ENCODE measurements around the gene RASA3. TPM values are rescaled to one million over a fixed set of nuclear protein-coding genes. Genes with fewer than 3 reads are reported as not detected.
"Not testable (repeated sequence)": the region's sequence is repeated elsewhere in the genome, so short reads cannot be mapped to it uniquely, and the experiment has no call there.

RASA3 gene
- total RNA-seq, 1 experiment from 2014 or later, result 9.1 TPM

DNA sequence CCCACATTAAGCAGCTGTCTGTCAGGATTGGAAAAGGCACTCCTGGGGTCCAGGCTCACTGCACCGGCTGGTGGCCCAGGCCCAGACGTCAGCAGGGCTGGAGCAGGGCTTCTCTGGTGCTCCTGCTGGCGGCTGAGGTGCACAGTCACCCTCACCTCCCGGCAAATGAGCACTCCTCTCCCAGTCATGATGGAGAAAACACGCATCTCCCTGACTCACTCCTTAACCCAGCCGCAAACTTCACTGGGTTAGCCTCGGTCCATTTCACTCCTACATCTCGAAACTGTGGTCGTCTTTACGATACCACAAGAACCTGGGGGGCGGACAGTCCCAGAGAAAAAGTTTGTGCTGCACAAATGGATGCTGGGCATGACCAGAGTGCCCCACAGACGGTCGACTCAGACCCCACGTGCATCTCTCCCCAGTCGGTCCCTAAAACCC lies 3.3 kb upstream of the RASA3 start:
- Histone ChIP-seq H3K9ac (ENCODE audit: low read length) (no peak overlapping the region), H3K4me1 (ENCODE audit: insufficient read depth, low read length) (peaks cover under 1% of the 10 kb centered on the region; the same call in 1 of the 2 replicates), H3K9me3 (ENCODE audit: low read length) (no peaks in the 10 kb centered on the region), H4K20me1 (ENCODE audit: low read length) (no peaks in the 10 kb centered on the region), H3K4me3 (ENCODE audit: low read length) (no peak overlapping the region), H3K9me2 (replicated peaks; ENCODE audit: low read length) (no peaks in the 10 kb centered on the region), H3K27ac (ENCODE audit: low read length) (no peak overlapping the region), H3K27me3 (ENCODE audit: low read length) (no peaks in the 10 kb centered on the region), H2AFZ (ENCODE audit: low read length) (no peak overlapping the region), H3K4me2 (ENCODE audit: low read length) (no peak overlapping the region), H3K79me2 (ENCODE audit: low read length) (peaks cover 11% of the 10 kb centered on the region), H3F3A (ENCODE audit: low read length, unreplicated experiment) (no peaks in the 10 kb centered on the region), H3K36me3 (ENCODE audit: low read depth, low read length) (no peaks in the 10 kb centered on the region)
- ATAC-seq (no peak), DNase-seq (no peak)
- intact Hi-C loops (cut with micrococcal nuclease), result no loop called here
- TF ChIP-seq, protein P1, sequence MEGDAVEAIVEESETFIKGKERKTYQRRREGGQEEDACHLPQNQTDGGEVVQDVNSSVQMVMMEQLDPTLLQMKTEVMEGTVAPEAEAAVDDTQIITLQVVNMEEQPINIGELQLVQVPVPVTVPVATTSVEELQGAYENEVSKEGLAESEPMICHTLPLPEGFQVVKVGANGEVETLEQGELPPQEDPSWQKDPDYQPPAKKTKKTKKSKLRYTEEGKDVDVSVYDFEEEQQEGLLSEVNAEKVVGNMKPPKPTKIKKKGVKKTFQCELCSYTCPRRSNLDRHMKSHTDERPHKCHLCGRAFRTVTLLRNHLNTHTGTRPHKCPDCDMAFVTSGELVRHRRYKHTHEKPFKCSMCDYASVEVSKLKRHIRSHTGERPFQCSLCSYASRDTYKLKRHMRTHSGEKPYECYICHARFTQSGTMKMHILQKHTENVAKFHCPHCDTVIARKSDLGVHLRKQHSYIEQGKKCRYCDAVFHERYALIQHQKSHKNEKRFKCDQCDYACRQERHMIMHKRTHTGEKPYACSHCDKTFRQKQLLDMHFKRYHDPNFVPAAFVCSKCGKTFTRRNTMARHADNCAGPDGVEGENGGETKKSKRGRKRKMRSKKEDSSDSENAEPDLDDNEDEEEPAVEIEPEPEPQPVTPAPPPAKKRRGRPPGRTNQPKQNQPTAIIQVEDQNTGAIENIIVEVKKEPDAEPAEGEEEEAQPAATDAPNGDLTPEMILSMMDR (conservative IDR thresholded peaks at IDR 0.05; ENCODE audit: low read depth, low read length), result no peak
- TF ChIP-seq EZH2phosphoT487 (IDR thresholded peaks at IDR 0.05; ENCODE audit: borderline replicate concordance, low read length), result no peak
- no peak for TF ChIP-seq EZH2 (IDR thresholded peaks at IDR 0.05; ENCODE audit: low read length, unreplicated experiment)
- BruUV-seq (replicated peaks), result no TSS peak
- ChIA-PET CTCF (no interaction called here), POLR2A (ENCODE audit: unreplicated experiment) (no interaction called here)

DNA sequence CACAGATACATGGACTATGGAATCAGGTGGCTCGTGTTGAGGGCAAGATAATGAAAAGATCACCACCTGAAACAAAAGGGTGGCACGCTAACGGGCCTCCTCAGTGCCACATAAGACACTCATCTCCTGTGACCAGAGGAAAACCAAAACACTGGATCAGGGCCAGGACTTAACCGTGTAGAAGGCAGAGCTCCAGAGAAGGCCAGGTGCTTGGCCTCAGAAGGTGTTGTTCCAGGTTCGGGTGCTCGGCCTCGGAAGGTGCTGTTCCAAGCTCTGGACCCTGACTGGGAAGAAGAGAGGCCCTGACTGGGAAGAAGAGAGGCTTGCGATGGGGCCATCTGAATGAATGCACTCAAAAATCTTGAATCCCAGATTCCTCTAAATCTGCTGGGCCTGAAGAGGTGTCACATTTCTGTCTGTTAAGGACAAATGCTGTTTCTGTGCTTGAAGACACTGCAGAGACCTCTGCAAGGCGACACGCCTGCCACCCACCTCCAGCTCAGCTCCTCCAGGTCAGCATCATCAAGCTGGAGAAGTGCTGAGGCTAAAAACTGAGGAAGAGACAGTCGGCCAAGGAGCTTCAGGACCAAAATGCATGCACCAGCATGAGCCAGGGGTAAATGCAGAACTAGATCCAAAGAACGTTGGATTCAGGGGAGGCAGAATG lies 2.7 kb upstream of the RASA3 start:
- H2AFZ ChIP-seq (ENCODE audit: low read length), result no peak overlapping the region
- H3K9me2 ChIP-seq (replicated peaks; ENCODE audit: low read length), result no peaks in the 10 kb centered on the region
- H4K20me1 ChIP-seq (ENCODE audit: low read length), result no peaks in the 10 kb centered on the region
- TF ChIP-seq EZH2phosphoT487 (IDR thresholded peaks at IDR 0.05; ENCODE audit: borderline replicate concordance, low read length) (no peak), EZH2 (IDR thresholded peaks at IDR 0.05; ENCODE audit: low read length, unreplicated experiment) (no peak)
- TF ChIP-seq, protein P1 (conservative IDR thresholded peaks at IDR 0.05; ENCODE audit: low read depth, low read length), result no peak
- no peaks in the 10 kb centered on the region for H3K9me3 ChIP-seq (ENCODE audit: low read length)
- POLR2A ChIA-PET (ENCODE audit: unreplicated experiment), result no interaction called here
- H3F3A ChIP-seq (ENCODE audit: low read length, unreplicated experiment), result no peaks in the 10 kb centered on the region
- no TSS peak for BruUV-seq (replicated peaks)
- H3K4me2 ChIP-seq (ENCODE audit: low read length), result no peak overlapping the region
- intact Hi-C loops (cut with micrococcal nuclease), result no loop called here
- H3K36me3 ChIP-seq (ENCODE audit: low read depth, low read length), result no peaks in the 10 kb centered on the region
- no peaks in the 10 kb centered on the region for H3K27me3 ChIP-seq (ENCODE audit: low read length)
- peaks cover 7% of the 10 kb centered on the region for H3K4me1 ChIP-seq (ENCODE audit: insufficient read depth, low read length)
- peaks cover 17% of the 10 kb centered on the region for H3K79me2 ChIP-seq (ENCODE audit: low read length)
- no peak overlapping the region for H3K27ac ChIP-seq (ENCODE audit: low read length)
- no peak overlapping the region for H3K9ac ChIP-seq (ENCODE audit: low read length)
- CTCF ChIA-PET, result no interaction called here
- no peak for DNase-seq
- no peak overlapping the region for H3K4me3 ChIP-seq (ENCODE audit: low read length)
- no peak for ATAC-seq

DNA sequence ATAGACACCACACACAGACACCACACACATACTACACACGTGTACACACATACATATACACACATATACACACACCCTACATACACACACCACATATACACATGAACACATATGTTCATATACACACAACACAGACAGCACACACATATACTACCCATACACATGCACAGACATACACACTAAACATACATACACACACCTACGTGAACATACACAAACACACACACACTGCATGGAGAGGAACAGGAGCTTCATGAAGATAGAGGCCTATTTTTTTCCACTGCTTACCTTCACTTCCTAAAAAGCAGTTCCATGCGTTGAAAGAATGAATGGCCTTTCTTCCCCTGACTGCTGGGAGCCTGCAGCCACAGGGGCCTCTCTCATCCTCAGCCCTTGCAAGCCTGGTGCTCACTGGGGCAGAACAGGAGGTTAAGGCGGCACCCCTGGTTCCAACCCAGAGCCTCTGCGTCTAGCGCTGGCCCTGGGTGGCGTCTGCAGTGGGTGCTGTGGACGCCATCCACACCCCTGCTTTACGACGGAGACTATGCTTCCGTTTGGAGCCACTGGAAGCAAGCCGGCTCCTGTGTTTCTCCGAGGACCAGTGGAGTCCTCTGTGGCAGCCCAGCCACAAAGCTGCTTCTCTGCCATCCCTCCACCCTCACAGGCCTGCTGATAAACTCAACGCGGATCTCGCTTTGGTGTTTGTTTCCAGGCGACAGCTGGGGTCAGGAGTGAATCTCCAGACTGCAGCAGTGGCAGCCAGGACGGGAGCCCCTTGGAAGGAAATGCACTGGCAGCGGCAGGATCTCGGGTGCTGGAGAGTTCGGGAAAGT lies 1.9 kb upstream of the RASA3 start:
- intact Hi-C loops (cut with micrococcal nuclease), result no loop called here
- BruUV-seq (replicated peaks), result no TSS peak
- H3K4me2 ChIP-seq (ENCODE audit: low read length), result no peak overlapping the region
- H3K4me1 ChIP-seq (ENCODE audit: insufficient read depth, low read length), result peaks cover 15% of the 10 kb centered on the region
- CTCF ChIA-PET, result no interaction called here
- H2AFZ ChIP-seq (ENCODE audit: low read length), result no peak overlapping the region
- H3K36me3 ChIP-seq (ENCODE audit: low read depth, low read length), result no peaks in the 10 kb centered on the region
- no peak overlapping the region for H3K9ac ChIP-seq (ENCODE audit: low read length)
- no peak for DNase-seq
- no peak overlapping the region for H3K4me3 ChIP-seq (ENCODE audit: low read length)
- TF ChIP-seq, protein P1 (conservative IDR thresholded peaks at IDR 0.05; ENCODE audit: low read depth, low read length), result no peak
- TF ChIP-seq EZH2 (IDR thresholded peaks at IDR 0.05; ENCODE audit: low read length, unreplicated experiment) (no peak), EZH2phosphoT487 (IDR thresholded peaks at IDR 0.05; ENCODE audit: borderline replicate concordance, low read length) (no peak)
- H3K9me3 ChIP-seq (ENCODE audit: low read length), result no peaks in the 10 kb centered on the region
- H3K27ac ChIP-seq (ENCODE audit: low read length), result no peak overlapping the region
- POLR2A ChIA-PET (ENCODE audit: unreplicated experiment), result no interaction called here
- peaks cover under 1% of the 10 kb centered on the region for H3F3A ChIP-seq (ENCODE audit: low read length, unreplicated experiment)
- H4K20me1 ChIP-seq (ENCODE audit: low read length), result no peaks in the 10 kb centered on the region
- H3K9me2 ChIP-seq (replicated peaks; ENCODE audit: low read length), result no peaks in the 10 kb centered on the region
- H3K79me2 ChIP-seq (ENCODE audit: low read length), result peaks cover 25% of the 10 kb centered on the region
- no peak for ATAC-seq
- H3K27me3 ChIP-seq (ENCODE audit: low read length), result no peaks in the 10 kb centered on the region

DNA sequence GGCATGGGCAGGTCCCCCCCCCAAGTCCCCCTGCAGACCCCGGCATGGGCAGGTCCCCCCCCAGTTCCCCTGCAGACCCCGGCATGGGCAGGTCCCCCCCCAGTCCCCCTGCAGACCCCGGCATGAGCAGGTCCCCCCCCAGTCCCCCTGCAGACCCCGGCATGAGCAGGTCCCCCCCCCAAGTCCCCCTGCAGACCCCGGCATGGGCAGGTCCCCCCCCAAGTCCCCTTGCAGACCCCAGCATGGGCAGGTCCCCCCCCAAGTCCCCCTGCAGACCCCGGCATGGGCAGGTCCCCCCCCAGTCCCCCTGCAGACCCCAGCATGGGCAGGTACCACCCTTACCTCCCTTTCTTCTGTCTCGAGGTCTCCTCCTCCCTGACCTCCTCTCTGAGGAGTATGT lies 1.1 kb upstream of the RASA3 start:
- POLR2A ChIA-PET (ENCODE audit: unreplicated experiment); H3K9me3 ChIP-seq (ENCODE audit: low read length); CTCF ChIA-PET; H3K9ac ChIP-seq (ENCODE audit: low read length); BruUV-seq (replicated peaks); H3K4me3 ChIP-seq (ENCODE audit: low read length); H3K27me3 ChIP-seq (ENCODE audit: low read length); H3K4me2 ChIP-seq (ENCODE audit: low read length); DNase-seq; H2AFZ ChIP-seq (ENCODE audit: low read length); ATAC-seq; intact Hi-C loops (cut with micrococcal nuclease); H4K20me1 ChIP-seq (ENCODE audit: low read length); H3K27ac ChIP-seq (ENCODE audit: low read length); H3F3A ChIP-seq (ENCODE audit: low read length, unreplicated experiment); H3K36me3 ChIP-seq (ENCODE audit: low read depth, low read length); H3K9me2 ChIP-seq (replicated peaks; ENCODE audit: low read length): not testable (repeated sequence)
- Histone ChIP-seq H3K79me2 (ENCODE audit: low read length) (peaks cover 32% of the 10 kb centered on the region), H3K4me1 (ENCODE audit: insufficient read depth, low read length) (peaks cover 22% of the 10 kb centered on the region)
